ENCODE results near the gene KLHL36. TPM values are rescaled to one million over a fixed set of nuclear protein-coding genes. Genes with fewer than 3 reads are reported as not detected.

The KLHL36 gene
- total RNA-seq, 1 donor from 2014 or later, result 51.6 TPM

DNA sequence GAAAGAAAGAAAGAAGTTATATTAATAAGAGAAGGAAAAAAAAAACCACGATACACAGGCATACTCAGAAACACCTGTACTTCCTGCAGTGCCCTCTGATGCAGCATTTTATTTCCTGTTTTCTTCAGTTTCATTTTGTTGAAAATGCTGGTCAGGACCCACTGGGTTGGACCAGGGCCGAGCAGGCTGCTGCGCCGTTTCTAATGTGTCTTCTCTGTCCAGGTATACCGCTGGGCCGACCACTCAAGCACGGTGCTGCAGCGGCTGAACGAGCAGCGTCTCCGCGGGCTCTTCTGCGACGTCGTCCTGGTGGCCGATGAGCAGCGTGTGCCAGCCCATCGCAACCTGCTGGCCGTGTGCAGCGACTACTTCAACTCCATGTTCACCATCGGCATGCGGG, 8.3 kb downstream of the KLHL36 start:
- no peak for DNase-seq (ENCODE audit: low spot score in 2 of 2, unreplicated experiment in 2 of 2)
- TF ChIP-seq, protein P1, sequence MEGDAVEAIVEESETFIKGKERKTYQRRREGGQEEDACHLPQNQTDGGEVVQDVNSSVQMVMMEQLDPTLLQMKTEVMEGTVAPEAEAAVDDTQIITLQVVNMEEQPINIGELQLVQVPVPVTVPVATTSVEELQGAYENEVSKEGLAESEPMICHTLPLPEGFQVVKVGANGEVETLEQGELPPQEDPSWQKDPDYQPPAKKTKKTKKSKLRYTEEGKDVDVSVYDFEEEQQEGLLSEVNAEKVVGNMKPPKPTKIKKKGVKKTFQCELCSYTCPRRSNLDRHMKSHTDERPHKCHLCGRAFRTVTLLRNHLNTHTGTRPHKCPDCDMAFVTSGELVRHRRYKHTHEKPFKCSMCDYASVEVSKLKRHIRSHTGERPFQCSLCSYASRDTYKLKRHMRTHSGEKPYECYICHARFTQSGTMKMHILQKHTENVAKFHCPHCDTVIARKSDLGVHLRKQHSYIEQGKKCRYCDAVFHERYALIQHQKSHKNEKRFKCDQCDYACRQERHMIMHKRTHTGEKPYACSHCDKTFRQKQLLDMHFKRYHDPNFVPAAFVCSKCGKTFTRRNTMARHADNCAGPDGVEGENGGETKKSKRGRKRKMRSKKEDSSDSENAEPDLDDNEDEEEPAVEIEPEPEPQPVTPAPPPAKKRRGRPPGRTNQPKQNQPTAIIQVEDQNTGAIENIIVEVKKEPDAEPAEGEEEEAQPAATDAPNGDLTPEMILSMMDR (IDR thresholded peaks at IDR 0.05; ENCODE audit: unreplicated experiment), result no peak

DNA sequence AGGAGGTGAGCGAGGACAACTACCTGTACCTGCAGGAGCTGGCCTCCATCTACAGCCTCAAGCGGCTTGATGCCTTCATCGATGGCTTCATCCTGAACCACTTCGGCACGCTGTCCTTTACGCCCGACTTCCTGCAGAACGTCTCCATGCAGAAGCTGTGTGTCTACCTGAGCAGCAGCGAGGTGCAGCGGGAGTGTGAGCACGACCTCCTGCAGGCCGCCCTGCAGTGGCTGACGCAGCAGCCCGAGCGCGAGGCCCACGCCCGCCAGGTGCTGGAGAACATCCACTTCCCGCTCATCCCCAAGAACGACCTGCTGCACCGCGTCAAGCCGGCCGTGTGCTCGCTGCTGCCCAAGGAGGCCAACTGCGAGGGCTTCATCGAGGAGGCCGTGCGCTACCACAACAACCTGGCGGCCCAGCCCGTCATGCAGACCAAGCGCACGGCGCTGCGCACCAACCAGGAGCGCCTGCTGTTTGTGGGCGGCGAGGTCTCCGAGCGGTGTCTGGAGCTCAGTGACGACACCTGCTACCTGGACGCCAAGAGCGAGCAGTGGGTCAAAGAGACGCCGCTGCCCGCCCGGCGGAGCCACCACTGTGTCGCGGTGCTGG, 9.0 kb downstream of the KLHL36 start:
- no peak for DNase-seq (ENCODE audit: low spot score in 2 of 2, unreplicated experiment in 2 of 2)
- TF ChIP-seq, protein P1 (IDR thresholded peaks at IDR 0.05; ENCODE audit: unreplicated experiment), result no peak
- H3K36me3 Mint-ChIP-seq, result peaks cover 39% of the 10 kb centered on the region
- no peak overlapping the region for H3K27ac Mint-ChIP-seq
- no peak overlapping the region for H3K4me3 Mint-ChIP-seq
- H3K9me3 Mint-ChIP-seq, result no peaks in the 10 kb centered on the region
- no peaks in the 10 kb centered on the region for H3K27me3 Mint-ChIP-seq (ENCODE audit: low read depth)
- H3K4me1 Mint-ChIP-seq, result no peaks in the 10 kb centered on the region

More for the DNA sequence above, 8.3 kb downstream of the KLHL36 start:
- no peaks in the 10 kb centered on the region for H3K9me3 Mint-ChIP-seq
- H3K36me3 Mint-ChIP-seq, result peaks cover 37% of the 10 kb centered on the region
- H3K4me3 Mint-ChIP-seq, result no peak overlapping the region
- H3K27ac Mint-ChIP-seq, result no peak overlapping the region
- H3K27me3 Mint-ChIP-seq (ENCODE audit: low read depth), result no peaks in the 10 kb centered on the region
- H3K4me1 Mint-ChIP-seq, result no peaks in the 10 kb centered on the region

DNA sequence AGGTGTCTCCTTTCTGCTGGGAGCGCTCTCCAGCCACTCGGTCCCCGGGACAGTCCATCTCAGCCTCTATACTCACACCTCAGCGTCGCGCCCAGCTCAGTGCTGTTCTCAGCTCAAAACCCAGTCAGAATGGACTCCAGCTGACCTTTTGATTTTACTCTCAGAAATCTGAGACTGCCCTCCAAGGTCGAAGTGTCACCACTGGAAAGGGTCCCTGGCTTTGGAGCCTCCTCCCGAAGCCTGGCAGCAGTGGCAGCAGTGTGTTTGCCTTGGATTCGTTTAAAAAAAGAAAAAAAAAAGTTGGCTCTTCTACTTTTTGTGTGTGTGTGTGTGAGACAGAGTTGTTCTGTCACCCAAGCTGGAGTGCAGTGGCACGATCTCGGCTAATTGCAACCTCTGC, 10.4 kb downstream of the KLHL36 start:
- Mint-ChIP-seq H3K27ac (no peak overlapping the region), H3K4me1 (no peaks in the 10 kb centered on the region), H3K36me3 (peaks cover 39% of the 10 kb centered on the region), H3K9me3 (no peaks in the 10 kb centered on the region), H3K4me3 (no peak overlapping the region), H3K27me3 (ENCODE audit: low read depth) (no peaks in the 10 kb centered on the region)
- no peak for DNase-seq (ENCODE audit: low spot score in 2 of 2, unreplicated experiment in 2 of 2)
- TF ChIP-seq, protein P1 (IDR thresholded peaks at IDR 0.05; ENCODE audit: unreplicated experiment), result no peak

DNA sequence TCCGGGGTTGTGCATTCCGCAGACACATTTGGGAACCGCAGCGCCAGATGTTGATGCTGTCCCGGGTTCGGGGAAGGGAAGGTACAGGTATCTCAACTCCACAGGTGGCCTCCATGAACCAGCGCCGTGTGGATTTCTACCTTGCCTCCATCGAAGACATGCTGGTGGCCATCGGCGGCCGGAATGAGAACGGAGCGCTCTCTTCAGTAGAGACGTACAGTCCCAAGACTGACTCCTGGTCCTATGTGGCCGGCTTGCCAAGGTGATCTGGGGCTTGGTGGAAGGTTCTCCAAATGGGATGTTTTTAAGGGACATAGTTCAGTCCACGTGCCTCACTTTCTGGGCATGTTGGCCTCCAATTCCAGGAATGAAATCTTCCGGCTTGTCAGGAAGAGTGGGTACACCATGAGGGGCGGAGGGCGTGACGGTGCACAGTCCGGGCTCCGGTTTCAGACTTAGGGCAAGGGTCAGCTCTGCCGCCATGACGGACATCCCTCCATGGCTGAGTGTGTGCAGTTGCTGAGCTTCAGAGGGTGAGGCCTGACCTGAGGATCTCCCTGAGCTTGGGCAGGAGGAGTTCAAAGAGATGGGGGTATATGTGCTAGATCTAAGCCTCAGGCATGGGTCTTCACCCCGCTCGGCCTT, 11.5 kb downstream of the KLHL36 start:
- Mint-ChIP-seq H3K4me1 (no peaks in the 10 kb centered on the region), H3K36me3 (peaks cover 40% of the 10 kb centered on the region), H3K4me3 (no peak overlapping the region), H3K27me3 (ENCODE audit: low read depth) (no peaks in the 10 kb centered on the region), H3K9me3 (no peaks in the 10 kb centered on the region), H3K27ac (no peak overlapping the region)
- no peak for DNase-seq (ENCODE audit: low spot score in 2 of 2, unreplicated experiment in 2 of 2)
- TF ChIP-seq, protein P1 (IDR thresholded peaks at IDR 0.05; ENCODE audit: unreplicated experiment), result no peak

DNA sequence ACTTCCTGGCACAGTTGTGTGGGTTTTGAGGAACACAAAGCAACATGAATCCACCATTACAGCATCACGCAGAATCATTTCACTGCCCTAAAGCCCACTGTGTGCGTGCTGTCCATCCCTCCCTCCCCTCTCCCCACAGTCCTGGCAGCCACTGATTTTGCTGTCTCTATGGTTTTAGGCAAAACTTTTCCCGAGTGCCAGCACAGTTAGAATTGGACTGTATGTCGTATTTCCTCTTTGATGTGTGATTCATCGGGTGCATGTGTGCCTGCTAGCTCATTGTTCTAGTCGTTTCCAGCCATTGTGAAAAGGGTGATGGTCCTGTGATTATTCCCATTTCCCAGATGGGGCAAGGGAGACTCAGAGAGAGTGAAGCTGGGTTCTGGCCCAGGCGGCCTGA, 12.7 kb downstream of the KLHL36 start:
- DNase-seq (ENCODE audit: low spot score in 2 of 2, unreplicated experiment in 2 of 2), result no peak
- peaks cover 36% of the 10 kb centered on the region for H3K36me3 Mint-ChIP-seq
- TF ChIP-seq, protein P1 (IDR thresholded peaks at IDR 0.05; ENCODE audit: unreplicated experiment), result no peak

More for the DNA sequence above, 12.7 kb downstream of the KLHL36 start:
- Mint-ChIP-seq H3K9me3 (no peaks in the 10 kb centered on the region), H3K4me1 (no peaks in the 10 kb centered on the region), H3K27ac (no peak overlapping the region), H3K27me3 (ENCODE audit: low read depth) (no peaks in the 10 kb centered on the region), H3K4me3 (no peak overlapping the region)
